NCI-H2227 (cell line): ENCODE data around the gene ZNF157.

Experiments used
- DNase-seq: peaks from one replicate; lab custom pipeline; 2025; ENCODE audit not compliant: unreplicated experiment; lab: John Stamatoyannopoulos, UW

ZNF157 gene

DNA sequence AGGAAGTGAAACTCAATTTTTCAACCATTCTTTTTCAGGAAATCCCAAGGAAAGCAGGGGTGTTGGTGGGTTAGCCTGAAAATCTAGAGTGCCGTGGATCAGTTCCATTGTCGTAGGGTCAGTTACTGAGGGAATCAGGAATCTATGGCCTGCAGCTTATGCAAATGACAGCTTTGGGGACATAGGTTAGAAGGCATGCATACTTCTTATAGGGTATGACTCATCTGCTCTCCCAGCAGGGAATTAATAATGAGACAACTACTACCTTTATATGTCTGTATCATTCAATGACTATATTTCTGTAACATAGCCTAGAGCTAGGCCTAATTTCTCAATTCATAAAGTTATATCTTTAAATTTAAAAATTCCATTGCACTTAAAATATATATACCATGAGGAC is 76.1 kb downstream of the ZNF157 start:
- no peak for DNase-seq

DNA sequence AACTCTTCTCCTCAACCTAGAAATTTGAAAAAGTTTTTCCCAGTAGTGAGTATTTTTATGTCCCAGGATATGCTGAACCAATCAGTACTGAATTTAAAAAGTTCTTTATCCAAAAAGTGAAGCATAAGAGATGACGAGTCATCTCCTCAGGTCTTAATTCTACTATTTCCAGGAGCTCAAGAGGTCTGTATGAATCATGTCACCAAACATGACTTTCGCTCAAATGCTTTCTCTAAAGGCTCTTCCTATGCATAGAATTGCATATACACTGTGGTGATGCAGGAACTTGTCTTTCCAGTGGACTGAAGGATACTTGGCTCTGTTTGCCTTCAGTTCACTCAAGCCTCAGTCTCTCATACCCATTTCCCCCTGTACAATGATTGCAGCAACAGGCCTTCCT is 76.6 kb downstream of the ZNF157 start:
- DNase-seq: no peak

DNA sequence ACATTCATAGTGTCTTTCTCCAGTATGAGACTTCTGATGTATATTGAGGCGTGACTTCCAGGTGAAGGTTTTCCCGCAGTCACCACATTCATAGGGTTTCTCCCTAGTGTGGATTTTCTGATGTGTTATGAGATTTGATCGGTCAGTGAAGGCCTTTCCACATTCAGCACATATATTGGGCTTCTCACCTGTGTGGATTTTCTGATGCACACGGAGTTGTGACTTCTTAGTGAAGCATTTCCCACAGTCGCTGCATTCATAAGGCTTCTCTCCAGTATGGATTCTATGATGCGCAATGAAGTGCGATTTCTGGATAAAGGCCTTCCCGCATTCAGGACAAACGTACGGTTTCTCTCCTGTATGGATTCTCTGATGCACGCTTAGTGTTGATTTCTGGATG is 77.2 kb downstream of the ZNF157 start:
- DNase-seq: no peak

DNA sequence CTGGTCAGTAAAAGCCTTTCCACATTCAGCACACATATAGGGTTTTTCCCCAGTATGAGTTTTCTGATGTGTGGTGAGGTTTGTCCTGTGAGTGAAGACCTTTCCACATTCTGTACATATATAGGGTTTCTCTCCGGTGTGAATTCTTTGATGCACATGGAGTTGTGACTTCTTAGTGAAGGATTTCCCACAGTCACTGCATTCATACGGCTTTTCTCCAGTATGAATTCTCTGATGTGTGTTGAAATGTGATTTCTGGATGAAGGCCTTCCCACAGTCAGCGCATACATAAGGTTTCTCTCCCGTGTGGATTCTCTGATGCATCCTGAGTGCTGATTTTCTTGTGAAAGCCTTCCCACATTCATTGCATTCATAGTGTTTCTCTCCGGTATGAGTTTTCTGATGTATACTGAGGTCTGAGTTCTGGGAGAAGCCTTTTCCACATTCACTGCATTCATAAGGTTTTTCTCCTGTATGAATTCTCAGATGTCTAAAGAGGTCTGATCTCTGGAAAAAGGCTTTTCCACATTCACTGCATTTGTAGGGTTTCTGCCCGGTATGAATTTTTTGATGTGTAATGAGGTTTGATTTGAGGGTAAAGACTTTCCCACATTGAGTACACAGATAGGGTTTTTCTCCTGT is 77.9 kb downstream of the ZNF157 start:
- DNase-seq: no peak

DNA sequence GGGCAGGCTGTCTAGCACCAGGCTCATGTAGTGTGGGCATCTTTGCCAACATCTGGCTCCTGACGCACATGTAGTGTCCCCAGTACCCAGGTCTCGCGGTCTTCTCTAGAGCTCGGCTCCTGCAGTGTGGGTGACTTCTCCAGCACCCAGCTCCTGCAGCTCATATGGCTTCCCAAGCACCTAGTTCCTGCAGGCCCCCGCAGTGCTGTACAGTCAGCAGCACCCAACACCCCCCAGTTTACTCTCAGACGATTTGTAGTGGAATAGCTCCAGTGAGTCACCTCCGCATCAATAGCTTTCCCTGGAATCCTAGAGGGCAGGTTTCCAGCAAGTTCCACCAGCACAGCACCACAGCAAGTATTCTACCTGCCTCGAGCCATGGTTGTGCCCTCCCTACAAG is 81.7 kb downstream of the ZNF157 start:
- no peak for DNase-seq

DNA sequence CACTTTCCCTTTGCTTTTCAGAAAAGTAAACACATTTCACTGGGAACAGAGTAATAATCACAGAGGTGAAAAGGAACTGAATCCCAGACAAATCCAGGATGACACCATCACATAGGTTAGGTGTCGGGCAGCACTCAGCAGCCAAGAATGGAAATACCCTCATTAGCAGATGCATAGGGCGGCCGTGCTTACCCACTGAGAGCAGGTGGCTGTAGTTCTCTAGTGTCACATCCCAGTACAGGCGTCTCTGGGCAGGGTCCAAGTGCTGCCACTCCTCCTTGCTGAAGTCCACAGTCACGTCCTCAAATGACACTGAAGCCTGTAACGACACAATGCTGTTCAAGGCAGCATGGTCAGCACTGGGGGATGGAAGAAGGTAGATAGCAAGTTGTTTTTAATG is 85.7 kb downstream of the ZNF157 start:
- no peak for DNase-seq

DNA sequence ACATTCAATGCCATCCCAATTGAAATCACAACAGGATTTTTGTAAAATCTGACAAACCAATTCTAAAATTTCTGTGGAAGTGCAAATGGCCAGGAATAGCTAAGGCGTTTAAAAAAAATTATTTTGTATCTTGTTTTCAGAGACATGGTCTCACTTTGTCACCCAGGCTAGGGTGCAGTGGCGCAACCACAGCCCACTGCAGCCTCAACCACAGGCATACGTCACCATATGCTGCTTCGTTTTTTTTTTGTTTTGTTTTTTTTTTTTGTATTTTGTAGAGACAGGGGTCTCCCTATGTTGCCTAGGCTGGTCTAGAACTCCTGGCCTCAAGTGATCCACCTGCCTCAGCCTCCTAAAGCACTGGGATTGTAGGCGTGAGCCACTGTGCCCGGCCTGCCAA is 88.2 kb downstream of the ZNF157 start:
- no peak for DNase-seq

DNA sequence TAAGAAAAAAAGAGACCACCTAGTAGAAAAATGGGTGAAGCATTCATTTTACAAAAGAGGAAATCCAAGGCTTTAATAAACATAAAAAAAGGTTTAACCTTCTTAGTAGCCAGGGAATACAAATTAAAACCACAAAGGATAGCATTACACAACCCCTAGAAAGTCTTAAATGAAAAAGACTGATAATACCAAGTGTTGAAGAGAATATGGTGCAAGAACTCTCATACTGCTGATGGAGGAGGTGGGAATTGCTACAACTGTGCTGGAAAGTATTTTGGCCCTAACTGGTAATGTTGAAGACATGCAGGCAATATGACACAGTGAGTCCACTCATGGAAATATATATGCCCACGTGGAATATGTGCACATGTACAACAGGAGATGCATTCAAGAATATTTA is 90.2 kb downstream of the ZNF157 start:
- DNase-seq: no peak
